HepG2 (cell line): Measurements from ENCODE around the gene GRID1. TPM values are rescaled to one million over a fixed set of nuclear protein-coding genes. Genes with fewer than 3 reads are reported as not detected.

Source experiments
- ATAC-seq: fragments of 200-7000 bp; cut with Tn5 transposase; 3 replicates; pipeline ENCODE4 v1.9.1; 2020; ENCODE audit warnings: mild to moderate bottlenecking, moderate library complexity
- BruUV-seq: library from RNA; stranded (reverse); fragments of 400-500 nt; replicated peaks from 2 replicates; lab custom pipeline; 2021; lab: Mats Ljungman, UMichigan
- CTCF ChIA-PET: fragments of 300-600 bp; formaldehyde crosslinking; extraction: SDS; loops from one replicate; lab custom pipeline; 2021; ENCODE audit warnings: low total read pairs, inconsistent platforms, low intra/inter-chr PET ratio; lab: Yijun Ruan, JAX
- POLR2A ChIA-PET: fragments of 350-600 bp; sonication (Branson Sonifier 250); formaldehyde crosslinking; loops from one replicate; lab custom pipeline; 2020; ENCODE audit warnings: antibody characterized with exemption, inconsistent platforms; lab: Yijun Ruan, JAX
- DNase-seq: peaks from one replicate; pipeline ENCODE4 v3.0.0-alpha.2; 2015; ENCODE audit warnings: low spot score
- FAIRE-seq: peaks from 3 replicates; lab custom pipeline; 2011; peaks lifted over from hg19 to GRCh38; lab: Jason Lieb, UNC
- H2AFZ ChIP-seq: one replicate; pipeline ENCODE4 v1.6.1; 2011; ENCODE audit warnings: low read length, inconsistent platforms
- H3K27ac ChIP-seq: fragments of 300-600 bp; 3 replicates; pipeline ENCODE4 v1.8.0; 2011; ENCODE audit warnings: mixed run types, mild to moderate bottlenecking, mixed read lengths, low read length, inconsistent platforms; ENCODE audit not compliant: insufficient read depth; ENCODE audit errors: extremely low read length
- H3K27me3 ChIP-seq, 2 experiments: fragments of 200-600 bp in 1 of 2; 2 replicates in 1 of 2; 3 replicates in 1 of 2; pipeline versions ENCODE4 v1.6.0 to v1.8.0; 2011; ENCODE audit warnings: low read length in 2 of 2, mild to moderate bottlenecking in 2 of 2, moderate library complexity in 2 of 2, inconsistent platforms in 1 of 2; ENCODE audit not compliant: insufficient read depth in 2 of 2, control insufficient read depth in 1 of 2
- H3K36me3 ChIP-seq, 2 experiments: fragments of 200-600 bp in 1 of 2; replicated peaks in 1 of 2; 2 replicates in 1 of 2; 3 replicates in 1 of 2; pipeline versions ENCODE4 v1.5.1 to v1.8.0; 2011; ENCODE audit warnings: low read length in 2 of 2, inconsistent platforms in 1 of 2; ENCODE audit not compliant: insufficient read depth in 2 of 2, control insufficient read depth in 1 of 2
- H3K4me1 ChIP-seq: 2 replicates; pipeline ENCODE4 v1.5.1; 2012; ENCODE audit warnings: low read length, inconsistent platforms; ENCODE audit not compliant: insufficient read depth
- H3K4me2 ChIP-seq: 2 replicates; pipeline ENCODE4 v1.6.0; 2011; ENCODE audit warnings: low read depth, low read length, inconsistent platforms
- H3K4me3 ChIP-seq, 3 experiments: fragments of 200-600 bp in 1 of 3; sonication (generic), shearing (Covaris generic) in 1 of 3; replicated peaks in 1 of 3; 2 replicates each; pipeline ENCODE4 v1.5.1; 2011 to 2016; ENCODE audit warnings: low read length in 3 of 3, inconsistent platforms in 2 of 3, low read depth in 2 of 3, mild to moderate bottlenecking in 2 of 3, control low read depth in 1 of 3, mixed read lengths in 1 of 3; ENCODE audit not compliant: insufficient read depth in 1 of 3
- H3K79me2 ChIP-seq: one replicate; pipeline ENCODE4 v1.6.1; 2011; ENCODE audit warnings: low read length, inconsistent platforms; ENCODE audit not compliant: insufficient read depth
- H3K9ac ChIP-seq: 2 replicates; pipeline ENCODE4 v1.6.0; 2011; ENCODE audit warnings: mild to moderate bottlenecking, low read depth, low read length, inconsistent platforms; ENCODE audit not compliant: insufficient read depth
- H3K9me3 ChIP-seq: 2 replicates; pipeline ENCODE4 v1.5.1; 2012; ENCODE audit warnings: mild to moderate bottlenecking, low read length
- H4K20me1 ChIP-seq: 2 replicates; pipeline ENCODE4 v1.6.0; 2011; ENCODE audit warnings: inconsistent platforms, mild to moderate bottlenecking, low read length, moderate library complexity; ENCODE audit not compliant: insufficient read depth
- ERF ChIP-seq: IDR thresholded peaks from 2 replicates; pipeline ENCODE4 v1.6.1; 2018; ENCODE audit warnings: missing biosample characterization, missing genetic modification reagents
- MAFG ChIP-seq: sonication (generic); formaldehyde crosslinking; IDR thresholded peaks from 2 replicates; pipeline ENCODE4 v1.5.1; 2020; ENCODE audit warnings: mild to moderate bottlenecking, missing genetic modification reagents
- ZNF12 ChIP-seq: sonication (generic); formaldehyde crosslinking; IDR thresholded peaks from 2 replicates; pipeline ENCODE4 v1.5.0; 2020; ENCODE audit warnings: missing genetic modification reagents
- WGBS: methylation state at CpG from one replicate; pipeline ENCODE4 v1.1.6; 2017; ENCODE audit warnings: low lambda C conversion rate; 5-methylcytosine and 5-hydroxymethylcytosine counted together
- in situ Hi-C: cut with HindIII; loops from 2 replicates; pipeline ENCODE4 v1.10.0; 2017; ENCODE audit warnings: low pct_unique_long_range_greater_than_20kb; ENCODE audit not compliant: extremely low pct_ligation_motif_present
- intact Hi-C: fragments of 100-400 bp; cut with micrococcal nuclease; formaldehyde crosslinking; loops from one replicate; pipeline ENCODE4 v1.10.0; 2022; ENCODE audit not compliant: unreplicated experiment
- polyA plus RNA-seq, 8 experiments: library from polyadenylated mRNA; depleted of rRNA in 3 of 8; stranded (reverse) in 7 of 8; unstranded in 1 of 8; fragments of >200 nt; fragmentation: Illumina TruSeq in 4 of 8; extraction: Trizol in 4 of 8; gene quantifications; 2 replicates each; pipeline versions ENCODE4 v1.2.1 to v1.2.3, GENCODE V29; 2011 to 2016; ENCODE audit warnings: low read depth in 4 of 8, missing spikeins in 1 of 8, mixed read lengths in 1 of 8; ENCODE audit not compliant: insufficient read depth in 1 of 8
- total RNA-seq, 5 experiments: library from RNA; depleted of rRNA; stranded (reverse); fragments of >200 nt; fragmentation: Illumina TruSeq; extraction: Trizol; gene quantifications; 2 replicates each; pipeline ENCODE4 v1.2.3, GENCODE V29; 2016; ENCODE audit warnings: low read depth in 1 of 5
- TF ChIP-seq, protein P1 (sequence below): sonication (generic); formaldehyde crosslinking; IDR thresholded peaks from 2 replicates; pipeline ENCODE4 v1.4.0; 2020; ENCODE audit warnings: missing genetic modification reagents, borderline replicate concordance

GRID1 gene
- total and polyA plus RNA-seq, 2 of the 13 experiments (the other 11 are each of a cell fraction or from before 2014, with no cell fraction given), result 0.05 TPM; not detected in 1

DNA sequence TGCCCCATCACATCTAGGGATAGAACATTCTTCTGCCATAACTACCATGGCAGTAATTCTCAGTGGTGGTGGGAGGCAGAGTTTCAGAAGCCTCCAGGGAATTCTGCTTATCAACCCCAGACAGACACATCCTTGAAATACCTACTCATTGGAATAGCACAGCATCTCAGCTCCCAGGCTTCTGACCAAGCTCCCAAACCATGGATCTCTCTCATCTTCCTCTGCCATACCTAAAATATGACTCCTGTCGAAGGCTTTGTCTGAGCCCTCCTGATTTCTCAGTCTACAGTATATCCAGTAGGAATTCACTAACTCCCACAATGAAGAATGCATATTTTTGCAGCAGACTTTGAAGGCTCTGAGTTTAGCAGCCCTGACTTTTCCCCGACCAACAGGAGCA, 687.5 kb downstream of the GRID1 start:
- intact Hi-C loops (no loop called here), in situ Hi-C loops (no loop called here)
- Histone ChIP-seq H3K27me3 (peaks cover 0 to 1% of the 10 kb centered on the region in 2 experiments; a peak in 1 of 5 replicates), H3K4me3 (no peak overlapping the region), H4K20me1 (no peaks in the 10 kb centered on the region), H2AFZ (no peak overlapping the region), H3K79me2 (no peaks in the 10 kb centered on the region), H3K9me3 (no peaks in the 10 kb centered on the region), H3K36me3 (no peaks in the 10 kb centered on the region), H3K9ac (no peak overlapping the region), H3K4me2 (no peak overlapping the region), H3K27ac (no peak overlapping the region), H3K4me1 (no peaks in the 10 kb centered on the region)
- TF ChIP-seq MAFG (CRISPR knock-in tag), result no peak
- TF ChIP-seq, protein P1, sequence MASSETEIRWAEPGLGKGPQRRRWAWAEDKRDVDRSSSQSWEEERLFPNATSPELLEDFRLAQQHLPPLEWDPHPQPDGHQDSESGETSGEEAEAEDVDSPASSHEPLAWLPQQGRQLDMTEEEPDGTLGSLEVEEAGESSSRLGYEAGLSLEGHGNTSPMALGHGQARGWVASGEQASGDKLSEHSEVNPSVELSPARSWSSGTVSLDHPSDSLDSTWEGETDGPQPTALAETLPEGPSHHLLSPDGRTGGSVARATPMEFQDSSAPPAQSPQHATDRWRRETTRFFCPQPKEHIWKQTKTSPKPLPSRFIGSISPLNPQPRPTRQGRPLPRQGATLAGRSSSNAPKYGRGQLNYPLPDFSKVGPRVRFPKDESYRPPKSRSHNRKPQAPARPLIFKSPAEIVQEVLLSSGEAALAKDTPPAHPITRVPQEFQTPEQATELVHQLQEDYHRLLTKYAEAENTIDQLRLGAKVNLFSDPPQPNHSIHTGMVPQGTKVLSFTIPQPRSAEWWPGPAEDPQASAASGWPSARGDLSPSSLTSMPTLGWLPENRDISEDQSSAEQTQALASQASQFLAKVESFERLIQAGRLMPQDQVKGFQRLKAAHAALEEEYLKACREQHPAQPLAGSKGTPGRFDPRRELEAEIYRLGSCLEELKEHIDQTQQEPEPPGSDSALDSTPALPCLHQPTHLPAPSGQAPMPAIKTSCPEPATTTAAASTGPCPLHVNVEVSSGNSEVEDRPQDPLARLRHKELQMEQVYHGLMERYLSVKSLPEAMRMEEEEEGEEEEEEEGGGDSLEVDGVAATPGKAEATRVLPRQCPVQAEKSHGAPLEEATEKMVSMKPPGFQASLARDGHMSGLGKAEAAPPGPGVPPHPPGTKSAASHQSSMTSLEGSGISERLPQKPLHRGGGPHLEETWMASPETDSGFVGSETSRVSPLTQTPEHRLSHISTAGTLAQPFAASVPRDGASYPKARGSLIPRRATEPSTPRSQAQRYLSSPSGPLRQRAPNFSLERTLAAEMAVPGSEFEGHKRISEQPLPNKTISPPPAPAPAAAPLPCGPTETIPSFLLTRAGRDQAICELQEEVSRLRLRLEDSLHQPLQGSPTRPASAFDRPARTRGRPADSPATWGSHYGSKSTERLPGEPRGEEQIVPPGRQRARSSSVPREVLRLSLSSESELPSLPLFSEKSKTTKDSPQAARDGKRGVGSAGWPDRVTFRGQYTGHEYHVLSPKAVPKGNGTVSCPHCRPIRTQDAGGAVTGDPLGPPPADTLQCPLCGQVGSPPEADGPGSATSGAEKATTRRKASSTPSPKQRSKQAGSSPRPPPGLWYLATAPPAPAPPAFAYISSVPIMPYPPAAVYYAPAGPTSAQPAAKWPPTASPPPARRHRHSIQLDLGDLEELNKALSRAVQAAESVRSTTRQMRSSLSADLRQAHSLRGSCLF, result no peak
- TF ChIP-seq ZNF12, result no peak
- no peak for TF ChIP-seq ERF (CRISPR knock-in tag)
- DNase-seq (no peak), FAIRE-seq (no peak), ATAC-seq (no peak)
- no TSS peak for BruUV-seq
- ChIA-PET CTCF (no interaction called here), POLR2A (no interaction called here)
- WGBS, result 4% methylated on average over 2 of the region's 2 CpGs
